ENCODE measurements around the gene MEGF11. TPM values are rescaled to one million over a fixed set of nuclear protein-coding genes. Genes with fewer than 3 reads are reported as not detected.

Gene MEGF11
- total RNA-seq, 4 donors from 2014 or later, result 0.97 to 10.6 (median 4.0) TPM

GRCh38 chr15:65998486-65998885 is 255.1 kb downstream of the MEGF11 start:
- intact Hi-C loops (cut with DNase I; ENCODE audit: low total_unique reads), result no loop called here
- no peak for TF ChIP-seq POLR2A (IDR thresholded peaks at IDR 0.05)
- TF ChIP-seq, protein P1, sequence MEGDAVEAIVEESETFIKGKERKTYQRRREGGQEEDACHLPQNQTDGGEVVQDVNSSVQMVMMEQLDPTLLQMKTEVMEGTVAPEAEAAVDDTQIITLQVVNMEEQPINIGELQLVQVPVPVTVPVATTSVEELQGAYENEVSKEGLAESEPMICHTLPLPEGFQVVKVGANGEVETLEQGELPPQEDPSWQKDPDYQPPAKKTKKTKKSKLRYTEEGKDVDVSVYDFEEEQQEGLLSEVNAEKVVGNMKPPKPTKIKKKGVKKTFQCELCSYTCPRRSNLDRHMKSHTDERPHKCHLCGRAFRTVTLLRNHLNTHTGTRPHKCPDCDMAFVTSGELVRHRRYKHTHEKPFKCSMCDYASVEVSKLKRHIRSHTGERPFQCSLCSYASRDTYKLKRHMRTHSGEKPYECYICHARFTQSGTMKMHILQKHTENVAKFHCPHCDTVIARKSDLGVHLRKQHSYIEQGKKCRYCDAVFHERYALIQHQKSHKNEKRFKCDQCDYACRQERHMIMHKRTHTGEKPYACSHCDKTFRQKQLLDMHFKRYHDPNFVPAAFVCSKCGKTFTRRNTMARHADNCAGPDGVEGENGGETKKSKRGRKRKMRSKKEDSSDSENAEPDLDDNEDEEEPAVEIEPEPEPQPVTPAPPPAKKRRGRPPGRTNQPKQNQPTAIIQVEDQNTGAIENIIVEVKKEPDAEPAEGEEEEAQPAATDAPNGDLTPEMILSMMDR (IDR thresholded peaks at IDR 0.05), result no peak
- DNase-seq (ENCODE audit: low spot score in 2 of 2), result no peak
- 46 to 53% methylated on average over 9 of the region's 9 CpGs for WGBS, 2 donors
- no peak overlapping the region for H3K4me3 ChIP-seq (ENCODE audit: low read depth, poor library complexity, severe bottlenecking)

GRCh38 chr15:65996901-65997300 is 256.6 kb downstream of the MEGF11 start:
- TF ChIP-seq, protein P1 (IDR thresholded peaks at IDR 0.05), result no peak
- no peak for TF ChIP-seq POLR2A (IDR thresholded peaks at IDR 0.05)
- 75 to 78% methylated on average over 5 of the region's 5 CpGs for WGBS, 2 donors
- DNase-seq (ENCODE audit: low spot score in 2 of 2), result no peak
- intact Hi-C loops (cut with DNase I; ENCODE audit: low total_unique reads), result no loop called here
- H3K4me3 ChIP-seq (ENCODE audit: low read depth, poor library complexity, severe bottlenecking), result no peak overlapping the region

GRCh38 chr15:65994832-65995231 is 258.7 kb downstream of the MEGF11 start:
- DNase-seq (ENCODE audit: low spot score in 2 of 2), result no peak
- no peak overlapping the region for H3K4me3 ChIP-seq (ENCODE audit: low read depth, poor library complexity, severe bottlenecking)
- TF ChIP-seq, protein P1 (IDR thresholded peaks at IDR 0.05), result no peak
- no peak for TF ChIP-seq POLR2A (IDR thresholded peaks at IDR 0.05)
- intact Hi-C loops (cut with DNase I; ENCODE audit: low total_unique reads), result no loop called here
- 68 to 72% methylated on average over 4 of the region's 4 CpGs for WGBS, 2 donors

DNA sequence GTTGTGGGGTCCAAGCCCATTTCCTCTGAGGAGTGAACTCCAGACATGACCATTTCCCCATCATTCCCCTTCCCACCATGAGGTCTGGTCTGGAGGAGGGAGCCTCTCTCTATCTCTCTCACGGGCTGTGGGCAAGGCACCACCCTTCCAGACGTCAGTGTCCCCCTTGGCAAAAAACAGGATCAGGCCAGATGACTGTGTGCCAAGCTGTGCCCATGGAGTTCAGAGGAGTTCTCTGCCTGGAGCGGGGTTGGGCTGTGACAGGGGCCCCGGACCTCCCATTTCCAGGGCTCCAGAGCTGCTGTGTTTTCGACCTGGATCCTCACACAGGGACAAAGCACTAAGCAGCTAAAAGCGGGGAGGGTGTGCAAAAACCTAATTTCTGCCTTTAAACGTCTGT is 259.8 kb downstream of the MEGF11 start:
- WGBS, 2 donors, result 41 to 42% methylated on average over 5 to 6 of the region's 7 CpGs
- H3K4me3 ChIP-seq (ENCODE audit: low read depth, poor library complexity, severe bottlenecking), result no peak overlapping the region
- DNase-seq (ENCODE audit: low spot score in 2 of 2), result no peak
- intact Hi-C loops (cut with DNase I; ENCODE audit: low total_unique reads), result no loop called here
- TF ChIP-seq, protein P1 (IDR thresholded peaks at IDR 0.05), result no peak
- no peak for TF ChIP-seq POLR2A (IDR thresholded peaks at IDR 0.05)

DNA sequence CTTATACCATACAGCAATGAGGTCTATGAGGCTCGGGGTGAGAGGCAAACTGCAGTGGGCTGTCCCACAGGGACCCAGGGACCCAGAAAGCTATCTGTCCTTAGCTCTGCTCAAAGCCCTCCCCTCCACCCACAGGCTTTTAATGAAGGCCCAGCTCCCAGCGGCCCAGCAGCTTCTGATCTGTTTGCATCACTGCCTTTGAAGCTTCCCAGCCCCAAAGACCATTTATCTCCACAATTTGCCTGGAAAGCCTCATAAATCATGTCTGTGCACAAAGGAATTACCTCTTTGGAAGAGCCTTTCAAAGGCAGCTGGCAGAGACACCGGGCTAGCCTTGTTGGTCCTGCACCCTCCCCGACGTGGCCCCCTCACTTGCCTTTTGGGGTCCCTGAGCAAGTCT is 260.3 kb downstream of the MEGF11 start:
- H3K4me3 ChIP-seq (ENCODE audit: low read depth, poor library complexity, severe bottlenecking), result no peak overlapping the region
- 16 to 27% methylated on average over 5 of the region's 5 CpGs for WGBS, 2 donors
- intact Hi-C loops (cut with DNase I; ENCODE audit: low total_unique reads), result no loop called here
- DNase-seq (ENCODE audit: low spot score in 2 of 2), result no peak
- TF ChIP-seq, protein P1 (IDR thresholded peaks at IDR 0.05), result no peak
- TF ChIP-seq POLR2A (IDR thresholded peaks at IDR 0.05), result no peak

GRCh38 chr15:65991721-65992483 is 261.6 kb downstream of the MEGF11 start:
- H3K4me3 ChIP-seq (ENCODE audit: low read depth, poor library complexity, severe bottlenecking), result no peak overlapping the region
- intact Hi-C loops (cut with DNase I; ENCODE audit: low total_unique reads), result no loop called here
- DNase-seq (ENCODE audit: low spot score in 2 of 2), result no peak
- TF ChIP-seq POLR2A (IDR thresholded peaks at IDR 0.05), result no peak
- TF ChIP-seq, protein P1 (IDR thresholded peaks at IDR 0.05), result no peak
- WGBS, 2 donors, result 64 to 65% methylated on average over 10 of the region's 10 CpGs
